Measurements from ENCODE around the gene CCP110. TPM values are rescaled to one million over a fixed set of nuclear protein-coding genes. Genes with fewer than 3 reads are reported as not detected.

CCP110 gene
- polyA plus RNA-seq, 1 donor (not counting 4 experiments of a cell fraction or from before 2014, with no cell fraction given) = 5.5 TPM

GRCh38 chr16:19484096-19484495, 39.6 kb upstream of the CCP110 start:
- no peak for TF ChIP-seq CTCF (optimal IDR thresholded peaks at IDR 0.05 in 1 of 3, IDR thresholded peaks at IDR 0.05 in 1 of 3, conservative IDR thresholded peaks at IDR 0.05 in 1 of 3; ENCODE audit: extremely low read depth in 1 of 3, insufficient read depth in 2 of 3, low read length in 3 of 3)
- TF ChIP-seq EZH2 (IDR thresholded peaks at IDR 0.05; ENCODE audit: low read length) = no peak
- no peaks in the 10 kb centered on the region for H3K36me3 ChIP-seq (ENCODE audit: control insufficient read depth in 2 of 2, extremely low read depth in 1 of 2, insufficient read depth in 2 of 2, low read length in 2 of 2)
- no peak overlapping the region for H2AFZ ChIP-seq (ENCODE audit: control insufficient read depth, low read length)
- no peak overlapping the region for H3K27ac ChIP-seq (ENCODE audit: control insufficient read depth, insufficient read depth, low read length)
- no peak overlapping the region for H3K4me3 ChIP-seq (ENCODE audit: control insufficient read depth in 2 of 3, extremely low read depth in 1 of 3, insufficient read depth in 2 of 3, low read depth in 1 of 3, low read length in 3 of 3)
- no peaks in the 10 kb centered on the region for H3K4me1 ChIP-seq (ENCODE audit: control insufficient read depth, extremely low read depth, insufficient read depth, low read length)
- no peak overlapping the region for H3K4me2 ChIP-seq (ENCODE audit: control insufficient read depth, extremely low read depth, insufficient read depth, low read depth, low read length)
- H3K9me3 ChIP-seq (ENCODE audit: control insufficient read depth, low read depth, low read length) = no peaks in the 10 kb centered on the region
- DNase-seq (ENCODE audit: low read depth, low spot score) (no peak), FAIRE-seq (no peak)
- no peaks in the 10 kb centered on the region for H3K79me2 ChIP-seq (ENCODE audit: control insufficient read depth, insufficient read depth, low read length)
- dilution Hi-C loops (cut with MboI; ENCODE audit: extremely low pct_ligation_motif_present, low sequenced_read_pairs) = no loop called here
- H3K9ac ChIP-seq (ENCODE audit: control insufficient read depth, extremely low read depth, insufficient read depth, low read length) = no peak overlapping the region
- no peaks in the 10 kb centered on the region for H3K9me1 ChIP-seq (ENCODE audit: control insufficient read depth, extremely low read depth, insufficient read depth, low read length)
- no peaks in the 10 kb centered on the region for H3K27me3 ChIP-seq (ENCODE audit: control insufficient read depth, extremely low read depth, insufficient read depth, low read length)
- no peaks in the 10 kb centered on the region for H4K20me1 ChIP-seq (ENCODE audit: control insufficient read depth, extremely low read depth, insufficient read depth, low read length)

- H3K9ac ChIP-seq (ENCODE audit: control insufficient read depth, extremely low read depth, insufficient read depth, low read length) = no peak overlapping the region
- no peaks in the 10 kb centered on the region for H4K20me1 ChIP-seq (ENCODE audit: control insufficient read depth, extremely low read depth, insufficient read depth, low read length)
- dilution Hi-C loops (cut with MboI; ENCODE audit: extremely low pct_ligation_motif_present, low sequenced_read_pairs) = no loop called here
- no peaks in the 10 kb centered on the region for H3K4me1 ChIP-seq (ENCODE audit: control insufficient read depth, extremely low read depth, insufficient read depth, low read length)
- H3K27me3 ChIP-seq (ENCODE audit: control insufficient read depth, extremely low read depth, insufficient read depth, low read length) = no peaks in the 10 kb centered on the region
- H3K9me3 ChIP-seq (ENCODE audit: control insufficient read depth, low read depth, low read length) = no peaks in the 10 kb centered on the region
- FAIRE-seq (no peak), DNase-seq (ENCODE audit: low read depth, low spot score) (no peak)
- TF ChIP-seq EZH2 (IDR thresholded peaks at IDR 0.05; ENCODE audit: low read length) = no peak
- no peaks in the 10 kb centered on the region for H3K9me1 ChIP-seq (ENCODE audit: control insufficient read depth, extremely low read depth, insufficient read depth, low read length)
- no peak overlapping the region for H3K4me3 ChIP-seq (ENCODE audit: control insufficient read depth in 2 of 3, extremely low read depth in 1 of 3, insufficient read depth in 2 of 3, low read depth in 1 of 3, low read length in 3 of 3)
- no peak overlapping the region for H2AFZ ChIP-seq (ENCODE audit: control insufficient read depth, low read length)
- no peak overlapping the region for H3K4me2 ChIP-seq (ENCODE audit: control insufficient read depth, extremely low read depth, insufficient read depth, low read depth, low read length)
- no peak overlapping the region for H3K27ac ChIP-seq (ENCODE audit: control insufficient read depth, insufficient read depth, low read length)
- H3K36me3 ChIP-seq (ENCODE audit: control insufficient read depth in 2 of 2, extremely low read depth in 1 of 2, insufficient read depth in 2 of 2, low read length in 2 of 2) = no peaks in the 10 kb centered on the region
- no peaks in the 10 kb centered on the region for H3K79me2 ChIP-seq (ENCODE audit: control insufficient read depth, insufficient read depth, low read length)
Observed at GRCh38 chr16:19485611-19486010, 38.1 kb upstream of the CCP110 start.

DNA sequence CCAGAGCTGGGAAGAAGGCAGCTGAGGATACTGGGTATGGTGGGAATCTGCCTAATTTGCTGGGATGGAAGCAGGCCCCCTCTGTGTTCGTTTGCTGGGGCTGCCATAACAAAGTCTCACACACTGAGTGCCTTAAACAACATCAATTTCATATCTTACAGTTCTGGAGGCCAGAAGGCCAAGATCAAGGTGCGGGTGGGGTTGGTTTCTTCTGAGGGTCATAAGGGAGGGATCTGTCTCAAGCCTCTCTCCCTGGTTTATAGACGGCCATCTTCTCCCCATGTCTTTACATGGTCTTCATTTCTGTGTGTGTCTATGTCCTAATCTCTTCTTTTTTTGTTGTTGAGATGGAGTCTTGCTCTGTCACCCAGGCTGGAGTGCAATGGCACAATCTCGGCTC, 37.7 kb upstream of the CCP110 start:
- FAIRE-seq = no peak
- DNase-seq (ENCODE audit: low read depth, low spot score) = no peak
- H3K9me3 ChIP-seq (ENCODE audit: control insufficient read depth, low read depth, low read length) = no peaks in the 10 kb centered on the region
- no peaks in the 10 kb centered on the region for H3K9me1 ChIP-seq (ENCODE audit: control insufficient read depth, extremely low read depth, insufficient read depth, low read length)
- TF ChIP-seq EZH2 (IDR thresholded peaks at IDR 0.05; ENCODE audit: low read length) (no peak), CTCF (optimal IDR thresholded peaks at IDR 0.05 in 1 of 3, IDR thresholded peaks at IDR 0.05 in 1 of 3, conservative IDR thresholded peaks at IDR 0.05 in 1 of 3; ENCODE audit: extremely low read depth in 1 of 3, insufficient read depth in 2 of 3, low read length in 3 of 3) (no peak)
- no peak overlapping the region for H3K4me2 ChIP-seq (ENCODE audit: control insufficient read depth, extremely low read depth, insufficient read depth, low read depth, low read length)
- no peaks in the 10 kb centered on the region for H4K20me1 ChIP-seq (ENCODE audit: control insufficient read depth, extremely low read depth, insufficient read depth, low read length)
- no peak overlapping the region for H3K27ac ChIP-seq (ENCODE audit: control insufficient read depth, insufficient read depth, low read length)
- no peaks in the 10 kb centered on the region for H3K4me1 ChIP-seq (ENCODE audit: control insufficient read depth, extremely low read depth, insufficient read depth, low read length)
- H2AFZ ChIP-seq (ENCODE audit: control insufficient read depth, low read length) = no peak overlapping the region
- no peak overlapping the region for H3K9ac ChIP-seq (ENCODE audit: control insufficient read depth, extremely low read depth, insufficient read depth, low read length)
- dilution Hi-C loops (cut with MboI; ENCODE audit: extremely low pct_ligation_motif_present, low sequenced_read_pairs) = no loop called here
- H3K27me3 ChIP-seq (ENCODE audit: control insufficient read depth, extremely low read depth, insufficient read depth, low read length) = no peaks in the 10 kb centered on the region
- H3K4me3 ChIP-seq (ENCODE audit: control insufficient read depth in 2 of 3, extremely low read depth in 1 of 3, insufficient read depth in 2 of 3, low read depth in 1 of 3, low read length in 3 of 3) = no peak overlapping the region
- H3K79me2 ChIP-seq (ENCODE audit: control insufficient read depth, insufficient read depth, low read length) = no peaks in the 10 kb centered on the region
- H3K36me3 ChIP-seq (ENCODE audit: control insufficient read depth in 2 of 2, extremely low read depth in 1 of 2, insufficient read depth in 2 of 2, low read length in 2 of 2) = no peaks in the 10 kb centered on the region
